IPS DF 4.7 (cell line): ENCODE results near the gene PAPPA2.

ENCODE experiments used
- DNase-seq: peaks from one replicate; pipeline ENCODE4 v3.0.0-alpha.2; 2013; ENCODE audit warnings: low spot score; ENCODE audit errors: extremely low read depth

The PAPPA2 gene

GRCh38 chr1:176494436-176494835, 31.5 kb downstream of the PAPPA2 start:
- no peak for DNase-seq

GRCh38 chr1:176499671-176500070, 36.7 kb downstream of the PAPPA2 start:
- DNase-seq: no peak

- DNase-seq: no peak
Measured at GRCh38 chr1:176501599-176501998, 38.6 kb downstream of the PAPPA2 start.

- no peak for DNase-seq
Measured at GRCh38 chr1:176504848-176505553, 42.0 kb downstream of the PAPPA2 start.

- no peak for DNase-seq
Measured at GRCh38 chr1:176512966-176513365, 50.0 kb downstream of the PAPPA2 start.

GRCh38 chr1:176515310-176515709, 52.3 kb downstream of the PAPPA2 start:
- no peak for DNase-seq

GRCh38 chr1:176517484-176517883, 54.5 kb downstream of the PAPPA2 start:
- DNase-seq: no peak

GRCh38 chr1:176521211-176521610, 58.2 kb downstream of the PAPPA2 start:
- no peak for DNase-seq

GRCh38 chr1:176522310-176522845, 59.4 kb downstream of the PAPPA2 start:
- no peak for DNase-seq

GRCh38 chr1:176529395-176530090, 66.6 kb downstream of the PAPPA2 start:
- DNase-seq: no peak

GRCh38 chr1:176531036-176531435, 68.1 kb downstream of the PAPPA2 start:
- no peak for DNase-seq

- no peak for DNase-seq
Measured at GRCh38 chr1:176531921-176532897, 69.2 kb downstream of the PAPPA2 start.

- DNase-seq: no peak
Measured at GRCh38 chr1:176533020-176533419, 70.0 kb downstream of the PAPPA2 start.

GRCh38 chr1:176536588-176536987, 73.6 kb downstream of the PAPPA2 start:
- no peak for DNase-seq

- DNase-seq: no peak
Measured at GRCh38 chr1:176539018-176539417, 76.0 kb downstream of the PAPPA2 start.

GRCh38 chr1:176540428-176540827, 77.5 kb downstream of the PAPPA2 start:
- DNase-seq: no peak

- no peak for DNase-seq
Measured at GRCh38 chr1:176541663-176542062, 78.7 kb downstream of the PAPPA2 start.

- DNase-seq: no peak
Measured at GRCh38 chr1:176542352-176542751, 79.4 kb downstream of the PAPPA2 start.

GRCh38 chr1:176543360-176544129, 80.6 kb downstream of the PAPPA2 start:
- DNase-seq: no peak

GRCh38 chr1:176545034-176545639, 82.2 kb downstream of the PAPPA2 start:
- DNase-seq: no peak
